Erythroblast (primary cell): ENCODE results near the gene OLFML2B.

Experiments
- GATA1 ChIP-seq: IDR thresholded peaks from 2 replicates; pipeline ENCODE4 v1.6.1; 2011; ENCODE audit warnings: low read depth, mild to moderate bottlenecking, control low read depth, low read length, moderate library complexity
- POLR2A ChIP-seq: IDR thresholded peaks from 2 replicates; pipeline ENCODE4 v1.6.1; 2011; ENCODE audit warnings: mild to moderate bottlenecking, low read length

DNA sequence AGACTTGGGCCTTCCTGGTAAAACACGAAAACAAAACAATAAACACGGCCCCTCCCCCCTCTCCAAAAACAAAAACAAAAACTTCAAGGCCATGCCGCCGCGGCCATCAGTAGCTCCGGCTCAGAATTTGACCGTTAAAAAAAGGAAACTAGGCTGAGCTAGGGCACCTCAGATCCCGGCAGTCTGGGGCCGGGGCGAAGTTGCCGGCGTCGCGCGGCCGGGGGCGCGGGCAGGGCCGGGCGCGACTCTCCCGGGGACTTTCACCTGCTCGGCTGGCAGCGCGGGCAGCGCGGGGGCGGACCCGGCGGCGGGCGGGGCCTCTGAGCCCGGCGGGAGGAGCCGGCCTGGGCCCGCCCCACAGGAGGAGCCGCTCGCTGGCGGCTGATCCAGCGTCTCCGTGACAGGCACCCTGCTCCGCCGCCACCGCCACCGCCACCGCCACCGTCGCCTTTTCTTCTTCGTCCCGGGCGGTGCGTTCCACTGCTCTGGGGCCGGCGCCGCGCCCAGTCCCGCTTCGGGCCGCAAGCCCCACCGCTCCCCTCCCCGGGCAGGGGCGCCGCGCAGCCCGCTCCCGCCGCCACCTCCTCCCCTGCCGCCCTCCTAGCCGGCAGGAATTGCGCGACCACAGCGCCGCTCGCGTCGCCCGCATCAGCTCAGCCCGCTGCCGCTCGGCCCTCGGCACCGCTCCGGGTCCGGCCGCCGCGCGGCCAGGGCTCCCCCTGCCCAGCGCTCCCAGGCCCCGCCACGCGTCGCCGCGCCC is 45.8 kb upstream of the OLFML2B start, which contains the start of gene NOS1AP:
- TF ChIP-seq POLR2A, result no peak
- TF ChIP-seq GATA1, result no peak
